ENCODE results near the gene TST.

DNA sequence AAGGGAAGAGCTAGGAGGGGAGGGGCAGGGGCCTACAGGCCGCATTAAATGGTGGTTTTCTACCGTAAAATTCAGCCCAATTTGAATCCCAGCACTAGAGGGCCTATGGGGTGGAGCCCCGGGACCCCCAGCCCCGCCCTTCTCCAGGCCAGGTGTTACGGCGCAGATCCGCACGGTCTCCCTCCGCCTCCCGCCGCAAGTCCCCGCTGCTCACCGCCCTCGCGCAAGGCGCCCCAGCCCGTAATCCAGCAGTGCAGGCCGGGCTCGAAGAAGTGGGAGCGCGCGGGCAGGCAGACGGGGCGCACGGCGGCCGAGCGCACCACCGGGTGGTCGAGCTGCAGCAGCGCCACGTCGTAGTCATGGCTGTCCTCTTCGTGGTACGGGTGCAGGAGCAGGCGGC, 49.6 kb upstream of the TST start:
- TF ChIP-seq, protein P1, sequence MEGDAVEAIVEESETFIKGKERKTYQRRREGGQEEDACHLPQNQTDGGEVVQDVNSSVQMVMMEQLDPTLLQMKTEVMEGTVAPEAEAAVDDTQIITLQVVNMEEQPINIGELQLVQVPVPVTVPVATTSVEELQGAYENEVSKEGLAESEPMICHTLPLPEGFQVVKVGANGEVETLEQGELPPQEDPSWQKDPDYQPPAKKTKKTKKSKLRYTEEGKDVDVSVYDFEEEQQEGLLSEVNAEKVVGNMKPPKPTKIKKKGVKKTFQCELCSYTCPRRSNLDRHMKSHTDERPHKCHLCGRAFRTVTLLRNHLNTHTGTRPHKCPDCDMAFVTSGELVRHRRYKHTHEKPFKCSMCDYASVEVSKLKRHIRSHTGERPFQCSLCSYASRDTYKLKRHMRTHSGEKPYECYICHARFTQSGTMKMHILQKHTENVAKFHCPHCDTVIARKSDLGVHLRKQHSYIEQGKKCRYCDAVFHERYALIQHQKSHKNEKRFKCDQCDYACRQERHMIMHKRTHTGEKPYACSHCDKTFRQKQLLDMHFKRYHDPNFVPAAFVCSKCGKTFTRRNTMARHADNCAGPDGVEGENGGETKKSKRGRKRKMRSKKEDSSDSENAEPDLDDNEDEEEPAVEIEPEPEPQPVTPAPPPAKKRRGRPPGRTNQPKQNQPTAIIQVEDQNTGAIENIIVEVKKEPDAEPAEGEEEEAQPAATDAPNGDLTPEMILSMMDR (IDR thresholded peaks at IDR 0.05) = no peak
- no peak for TF ChIP-seq POLR2A (IDR thresholded peaks at IDR 0.05)

All from tibial nerve (tissue), 3 donors.